GM18868 (cell line): ENCODE measurements around the gene FAM111A.

ENCODE experiments used
- ATAC-seq: cut with Tn5 transposase; IDR thresholded peaks from one replicate; pipeline ENCODE4 v1.9.1; 2021; ENCODE audit warnings: mild to moderate bottlenecking, moderate library complexity; ENCODE audit not compliant: unreplicated experiment

The FAM111A gene

GRCh38 chr11:59199546-59200422 lies 57.1 kb downstream of the FAM111A start:
- ATAC-seq = peak; percentile 65

GRCh38 chr11:59200423-59200746 lies 57.7 kb downstream of the FAM111A start:
- ATAC-seq = no peak

- no peak for ATAC-seq
These were observed 58.7 kb downstream of the FAM111A start for GRCh38 chr11:59201353-59201752.
